ENCODE measurements around the gene NOTCH3. TPM values are rescaled to one million over a fixed set of nuclear protein-coding genes. Genes with fewer than 3 reads are reported as not detected.
A peak's percentile ranks its signal among the peaks of the same experiment; 100 is the strongest.

Gene NOTCH3
- total and polyA plus RNA-seq, 2 experiments from 2014 or later: 25.2 to 34.8 TPM

DNA sequence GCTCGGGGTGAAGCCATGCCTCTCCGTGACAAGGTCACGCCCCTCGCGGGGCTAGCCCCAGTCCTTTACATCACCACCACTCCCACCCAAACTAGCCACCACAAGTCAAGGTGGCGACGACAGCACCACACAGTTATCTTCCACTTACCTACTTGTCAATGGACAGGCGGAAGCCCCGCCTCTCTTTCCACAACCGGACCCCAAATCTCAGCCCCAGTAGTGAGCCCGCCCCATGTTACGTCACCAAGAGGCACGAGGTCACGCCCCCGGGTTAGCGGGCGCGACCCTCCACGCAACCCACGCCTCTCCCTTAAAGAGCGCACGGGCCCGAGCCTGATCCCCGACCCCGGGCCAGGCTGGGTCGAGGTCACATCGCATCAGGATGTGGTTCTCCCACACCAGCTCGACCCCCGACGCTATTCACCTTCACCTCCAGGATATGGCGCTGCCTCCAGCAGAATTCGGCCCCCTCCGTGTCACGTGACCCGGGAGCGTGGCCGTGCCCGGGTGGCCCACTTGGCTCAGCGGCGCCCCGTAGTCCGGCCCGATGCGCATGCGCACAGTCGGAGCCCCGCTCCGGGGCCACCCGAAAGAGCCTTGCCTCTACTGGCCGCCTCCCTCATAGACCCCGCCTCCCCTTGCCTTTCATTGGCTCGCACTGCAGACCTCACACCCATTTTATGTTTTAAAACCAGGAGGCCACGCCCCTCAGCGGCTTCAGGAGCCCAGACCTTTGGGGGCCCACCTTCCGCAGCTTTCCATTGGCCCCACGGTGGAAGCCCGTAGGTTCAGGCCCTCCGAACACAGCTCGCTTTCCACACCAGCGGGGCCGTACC is 75.3 kb downstream of the NOTCH3 start:
- DNase-seq (ENCODE audit: low spot score): peak; percentile 99
- Histone ChIP-seq H3K27me3 (no peaks in the 10 kb centered on the region), H3K4me2 (peak overlapping the region; percentile 91), H3K9me3 (ENCODE audit: low read depth) (no peaks in the 10 kb centered on the region), H3K27ac (peak overlapping the region; percentile 94), H3K9me2 (replicated peaks; ENCODE audit: insufficient read depth) (no peaks in the 10 kb centered on the region), H3K36me3 (replicated peaks; ENCODE audit: insufficient read depth, low read depth) (no peaks in the 10 kb centered on the region), H3K79me2 (peaks cover 17% of the 10 kb centered on the region), H4K20me1 (ENCODE audit: insufficient read depth, poor library complexity, severe bottlenecking) (no peaks in the 10 kb centered on the region), H3K4me1 (ENCODE audit: insufficient read depth) (peaks cover 9% of the 10 kb centered on the region), H2AFZ (peak overlapping the region; percentile 62), H3K4me3 (peak overlapping the region; percentile 57)
- WGBS (ENCODE audit: low lambda C conversion rate, missing lambda C conversion rate): 1% methylated on average over 61 of the region's 61 CpGs
- TF ChIP-seq, protein P1, sequence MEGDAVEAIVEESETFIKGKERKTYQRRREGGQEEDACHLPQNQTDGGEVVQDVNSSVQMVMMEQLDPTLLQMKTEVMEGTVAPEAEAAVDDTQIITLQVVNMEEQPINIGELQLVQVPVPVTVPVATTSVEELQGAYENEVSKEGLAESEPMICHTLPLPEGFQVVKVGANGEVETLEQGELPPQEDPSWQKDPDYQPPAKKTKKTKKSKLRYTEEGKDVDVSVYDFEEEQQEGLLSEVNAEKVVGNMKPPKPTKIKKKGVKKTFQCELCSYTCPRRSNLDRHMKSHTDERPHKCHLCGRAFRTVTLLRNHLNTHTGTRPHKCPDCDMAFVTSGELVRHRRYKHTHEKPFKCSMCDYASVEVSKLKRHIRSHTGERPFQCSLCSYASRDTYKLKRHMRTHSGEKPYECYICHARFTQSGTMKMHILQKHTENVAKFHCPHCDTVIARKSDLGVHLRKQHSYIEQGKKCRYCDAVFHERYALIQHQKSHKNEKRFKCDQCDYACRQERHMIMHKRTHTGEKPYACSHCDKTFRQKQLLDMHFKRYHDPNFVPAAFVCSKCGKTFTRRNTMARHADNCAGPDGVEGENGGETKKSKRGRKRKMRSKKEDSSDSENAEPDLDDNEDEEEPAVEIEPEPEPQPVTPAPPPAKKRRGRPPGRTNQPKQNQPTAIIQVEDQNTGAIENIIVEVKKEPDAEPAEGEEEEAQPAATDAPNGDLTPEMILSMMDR (IDR thresholded peaks at IDR 0.05; ENCODE audit: poor library complexity): no peak
- no peak for TF ChIP-seq EZH2phosphoT487 (IDR thresholded peaks at IDR 0.05; ENCODE audit: low read depth, severe bottlenecking, unreplicated experiment)
- no peak for TF ChIP-seq EZH2 (IDR thresholded peaks at IDR 0.05; ENCODE audit: borderline replicate concordance)

DNA sequence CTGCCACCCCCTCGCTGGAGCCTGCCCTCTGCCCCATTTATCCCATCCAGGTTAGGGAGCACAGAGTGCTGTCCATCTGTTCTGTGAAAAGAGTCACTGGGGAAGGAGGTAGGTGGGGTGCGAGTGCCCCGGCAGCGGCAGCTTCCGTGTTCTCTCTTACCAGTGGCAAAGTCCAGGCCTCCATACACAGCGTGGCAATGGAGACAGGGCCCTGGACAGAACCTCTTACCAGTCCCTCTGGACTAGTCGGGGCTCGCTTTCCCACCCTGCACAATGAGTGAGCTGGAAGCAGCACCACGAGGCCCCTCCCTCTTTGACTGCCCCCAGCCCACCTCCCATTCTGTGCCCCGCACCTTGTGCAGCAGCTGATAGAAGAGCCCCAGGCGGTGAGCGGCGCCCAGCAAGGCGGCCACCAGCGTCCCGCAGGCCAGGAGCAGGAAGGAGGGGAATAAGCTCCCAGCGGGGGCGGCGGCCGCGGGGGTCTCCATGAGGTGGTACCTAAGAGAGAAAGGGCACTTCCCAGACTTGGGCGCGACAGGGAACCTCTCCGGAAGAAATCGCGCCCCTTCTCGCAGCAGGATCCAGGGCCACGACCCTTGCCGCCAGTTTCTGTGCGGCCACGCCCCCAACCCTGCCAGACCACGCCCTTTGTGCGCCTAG is 76.1 kb downstream of the NOTCH3 start:
- no peaks in the 10 kb centered on the region for H3K9me2 ChIP-seq (replicated peaks; ENCODE audit: insufficient read depth)
- H3K36me3 ChIP-seq (replicated peaks; ENCODE audit: insufficient read depth, low read depth): no peaks in the 10 kb centered on the region
- peak; percentile 73 for DNase-seq (ENCODE audit: low spot score)
- peak overlapping the region; percentile 94 for H3K27ac ChIP-seq
- TF ChIP-seq EZH2phosphoT487 (IDR thresholded peaks at IDR 0.05; ENCODE audit: low read depth, severe bottlenecking, unreplicated experiment): no peak
- TF ChIP-seq, protein P1 (IDR thresholded peaks at IDR 0.05; ENCODE audit: poor library complexity): no peak
- no peak for TF ChIP-seq EZH2 (IDR thresholded peaks at IDR 0.05; ENCODE audit: borderline replicate concordance)
- peaks cover 17% of the 10 kb centered on the region for H3K79me2 ChIP-seq
- no peaks in the 10 kb centered on the region for H3K9me3 ChIP-seq (ENCODE audit: low read depth)
- WGBS (ENCODE audit: low lambda C conversion rate, missing lambda C conversion rate): 5% methylated on average over 30 of the region's 33 CpGs
- H3K4me3 ChIP-seq: peak overlapping the region; percentile 57
- peaks cover 9% of the 10 kb centered on the region for H3K4me1 ChIP-seq (ENCODE audit: insufficient read depth)
- peak overlapping the region; percentile 62 for H2AFZ ChIP-seq
- H4K20me1 ChIP-seq (ENCODE audit: insufficient read depth, poor library complexity, severe bottlenecking): no peaks in the 10 kb centered on the region
- peak overlapping the region; percentile 91 for H3K4me2 ChIP-seq
- no peaks in the 10 kb centered on the region for H3K27me3 ChIP-seq

DNA sequence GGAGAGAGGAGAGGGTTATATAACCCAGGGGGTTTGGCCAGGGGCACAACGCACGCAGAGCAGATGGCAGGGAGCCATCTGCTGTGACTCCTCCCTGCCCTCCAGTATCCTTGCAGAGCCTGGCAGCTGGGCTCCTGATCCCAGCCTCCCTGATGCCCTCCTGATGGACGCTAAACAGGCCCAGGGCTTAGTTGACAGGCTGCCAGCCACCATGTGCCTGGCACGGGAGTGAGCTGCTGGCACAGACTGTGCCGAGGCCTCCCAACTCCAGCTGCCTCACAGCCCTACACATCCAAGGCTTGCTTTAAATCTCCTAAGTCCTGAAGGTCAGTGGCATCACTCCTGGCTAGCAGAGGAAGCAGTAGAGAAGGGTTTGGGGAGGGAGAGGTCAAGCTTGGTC is 76.9 kb downstream of the NOTCH3 start:
- no peak overlapping the region for H2AFZ ChIP-seq
- peaks cover 17% of the 10 kb centered on the region for H3K79me2 ChIP-seq
- H3K27me3 ChIP-seq: no peaks in the 10 kb centered on the region
- H3K36me3 ChIP-seq (replicated peaks; ENCODE audit: insufficient read depth, low read depth): no peaks in the 10 kb centered on the region
- H4K20me1 ChIP-seq (ENCODE audit: insufficient read depth, poor library complexity, severe bottlenecking): no peaks in the 10 kb centered on the region
- no peaks in the 10 kb centered on the region for H3K9me3 ChIP-seq (ENCODE audit: low read depth)
- H3K4me1 ChIP-seq (ENCODE audit: insufficient read depth): peaks cover 9% of the 10 kb centered on the region
- no peak for DNase-seq (ENCODE audit: low spot score)
- peak overlapping the region; percentile 94 for H3K27ac ChIP-seq
- peak overlapping the region; percentile 91 for H3K4me2 ChIP-seq
- TF ChIP-seq EZH2phosphoT487 (IDR thresholded peaks at IDR 0.05; ENCODE audit: low read depth, severe bottlenecking, unreplicated experiment) (no peak), EZH2 (IDR thresholded peaks at IDR 0.05; ENCODE audit: borderline replicate concordance) (no peak)
- TF ChIP-seq, protein P1 (IDR thresholded peaks at IDR 0.05; ENCODE audit: poor library complexity): no peak
- WGBS (ENCODE audit: low lambda C conversion rate, missing lambda C conversion rate): 71% methylated on average over 5 of the region's 5 CpGs
- no peaks in the 10 kb centered on the region for H3K9me2 ChIP-seq (replicated peaks; ENCODE audit: insufficient read depth)
- no peak overlapping the region for H3K4me3 ChIP-seq
